Activated naive CD4-positive, alpha-beta T cell (primary cell): ENCODE data around the gene PNLDC1.
"Not testable (repeated sequence)": the region's sequence is repeated elsewhere in the genome, so short reads cannot be mapped to it uniquely, and the experiment has no call there.

Experiments used
- DNase-seq, 4 experiments: peaks; one replicate each; lab custom pipeline; 2025; lab: John Stamatoyannopoulos, UW

Gene PNLDC1

GRCh38 chr6:159821122-159821521 lies 21.0 kb downstream of the PNLDC1 start:
- no peak for DNase-seq

- DNase-seq = no peak
These were observed 21.6 kb downstream of the PNLDC1 start for GRCh38 chr6:159821726-159822125.

DNA sequence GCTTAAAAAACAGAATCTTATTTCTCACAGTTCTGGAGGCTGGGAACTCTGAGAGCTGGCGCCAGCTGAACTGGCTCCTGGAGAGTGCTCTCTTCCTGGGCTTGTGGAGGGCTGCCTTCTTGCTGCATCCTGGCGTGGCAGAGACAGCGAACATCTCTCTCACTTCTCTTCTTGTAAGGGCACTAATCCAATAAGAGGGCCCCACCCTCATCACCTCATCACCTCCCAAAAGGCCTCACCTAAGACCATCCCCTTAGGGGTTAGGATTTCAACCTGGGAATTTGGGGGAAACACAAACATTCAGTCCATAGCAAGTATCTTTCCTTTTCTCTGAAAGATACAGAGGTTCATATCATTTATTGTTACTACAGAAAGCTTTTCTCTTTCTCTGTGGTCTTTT lies 23.9 kb downstream of the PNLDC1 start:
- DNase-seq = no peak

DNA sequence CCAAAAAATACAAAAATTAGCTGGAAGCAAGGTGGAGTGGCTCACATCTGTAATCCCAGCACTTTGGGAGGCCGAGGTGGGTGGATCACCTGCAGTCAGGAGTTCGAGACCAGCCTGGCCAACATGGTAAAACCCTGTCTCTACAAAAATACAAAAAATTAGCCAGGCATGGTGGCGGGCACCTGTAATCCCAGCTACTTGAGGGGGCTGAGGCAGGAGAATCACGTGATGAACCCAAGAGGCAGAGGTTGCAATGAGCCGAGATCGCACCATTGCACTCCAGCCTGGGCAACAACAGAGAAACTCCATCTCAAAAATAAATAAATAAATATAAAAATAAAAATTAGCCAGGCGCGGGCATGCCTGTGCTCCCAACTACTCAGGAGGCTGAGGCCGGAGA lies 24.6 kb downstream of the PNLDC1 start:
- not testable (repeated sequence) for DNase-seq

DNA sequence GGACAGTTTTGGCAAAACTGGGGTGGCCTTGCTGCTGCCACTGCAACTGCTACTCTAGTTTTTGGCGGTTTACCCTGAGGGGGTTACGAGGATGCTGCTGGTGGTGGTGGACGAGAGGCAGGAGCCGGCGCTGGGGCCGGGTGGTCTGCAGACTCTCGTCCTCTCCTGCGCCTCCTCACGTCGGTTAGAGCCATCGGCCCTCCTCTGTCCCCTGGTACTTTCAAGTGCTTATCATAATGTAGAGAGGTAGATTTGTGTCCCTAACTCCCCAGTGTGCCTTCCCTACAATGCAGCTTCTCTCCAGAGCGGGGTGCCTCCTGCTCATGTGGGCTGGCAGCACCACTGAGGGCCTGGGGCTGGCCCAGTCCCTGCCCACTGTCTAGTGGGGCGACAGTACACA lies 25.9 kb downstream of the PNLDC1 start:
- no peak for DNase-seq

DNA sequence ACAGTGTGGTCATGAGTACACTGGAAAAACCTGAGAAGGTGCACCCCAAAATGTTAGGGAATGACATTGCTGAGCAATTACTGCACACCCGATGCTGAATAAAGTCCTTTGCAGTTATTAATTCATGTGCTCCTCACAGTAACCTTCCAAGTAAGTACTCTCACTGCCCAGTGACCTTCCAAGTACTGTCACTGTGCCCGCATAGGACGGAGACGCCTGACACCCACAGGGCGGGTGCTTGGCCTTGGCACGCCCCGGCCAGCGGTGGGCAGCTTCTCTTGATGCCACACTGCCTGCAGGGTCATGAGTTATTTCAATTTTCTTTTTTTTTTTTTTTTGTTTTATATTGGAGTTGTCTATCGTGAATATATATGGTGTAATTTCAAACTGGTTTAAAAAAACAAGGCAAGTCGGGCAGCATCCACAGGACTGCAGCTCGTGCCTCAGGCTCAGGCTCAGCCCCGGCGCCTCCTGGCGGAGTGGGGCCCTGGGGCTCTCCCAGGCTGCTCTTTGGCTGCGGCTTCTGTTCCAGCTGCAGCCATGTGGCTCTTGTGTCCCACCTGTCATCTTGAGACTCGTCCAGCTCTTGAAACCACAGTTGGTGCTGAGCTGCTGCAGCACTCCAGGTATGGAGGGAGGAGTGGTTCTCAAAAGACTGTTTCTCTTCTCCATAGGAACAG lies 27.0 kb downstream of the PNLDC1 start:
- no peak for DNase-seq

DNA sequence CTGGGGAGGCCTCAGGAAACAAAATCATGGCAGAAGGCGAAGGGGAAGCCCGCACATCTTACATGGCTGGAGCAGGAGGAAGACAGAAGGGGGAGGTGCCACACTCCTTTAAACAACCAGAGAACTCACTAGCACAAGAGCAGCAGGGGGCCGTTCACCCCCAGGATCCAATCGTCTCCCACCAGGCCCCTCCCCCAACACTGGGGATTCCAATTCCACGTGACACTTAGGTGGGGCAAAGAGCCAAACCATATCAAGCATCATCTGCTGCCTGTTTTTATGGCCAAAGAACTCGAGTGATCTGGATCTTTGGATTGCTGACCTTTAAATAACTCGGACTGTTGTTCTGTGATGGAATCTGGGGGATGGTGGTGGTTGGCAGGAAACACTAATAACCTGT lies 28.0 kb downstream of the PNLDC1 start:
- no peak for DNase-seq

GRCh38 chr6:159829526-159829925 lies 29.4 kb downstream of the PNLDC1 start:
- no peak for DNase-seq

DNA sequence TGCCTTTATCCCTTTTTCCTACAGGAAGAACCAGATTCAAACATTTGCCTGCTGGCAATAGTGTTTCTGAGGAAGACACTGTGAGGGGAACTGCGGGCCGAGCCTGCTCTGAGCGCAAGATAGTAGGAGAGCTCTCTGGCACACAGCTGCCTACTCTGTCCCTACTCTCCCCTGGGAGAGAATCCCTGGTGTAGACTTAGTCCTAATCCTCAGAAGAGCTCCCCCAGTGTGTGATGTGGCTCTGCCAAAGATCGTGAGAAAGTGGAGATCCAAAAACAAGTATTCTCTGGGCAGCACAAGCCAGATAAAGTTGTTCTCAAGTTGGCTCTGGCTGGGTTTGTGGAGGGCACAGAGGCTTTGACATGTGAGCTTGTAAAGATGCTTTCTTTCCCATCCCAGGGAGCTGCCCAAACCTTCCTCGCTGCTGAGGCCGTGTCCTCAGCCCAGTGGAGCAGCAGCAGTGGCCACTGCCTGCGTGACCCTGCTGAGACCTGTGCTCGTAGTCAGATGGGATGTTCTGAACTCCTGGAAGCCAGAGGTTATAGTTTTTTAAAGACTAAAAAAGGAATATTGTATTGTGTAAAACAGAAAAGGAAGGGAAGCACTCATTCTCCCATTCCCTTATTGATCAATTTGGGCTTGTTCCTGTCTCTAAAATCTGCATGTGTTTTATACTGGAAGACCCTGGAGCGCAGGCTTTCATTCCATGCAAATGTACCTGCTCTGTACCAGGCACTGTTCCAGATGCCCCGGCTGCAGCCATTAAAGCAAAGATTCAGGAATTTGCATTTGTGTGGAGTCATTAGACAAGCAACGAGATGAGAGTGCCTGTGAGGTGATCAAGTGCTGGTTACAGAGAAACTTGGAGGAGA lies 30.7 kb downstream of the PNLDC1 start:
- DNase-seq = no peak

- no peak for DNase-seq
These were observed 31.2 kb downstream of the PNLDC1 start for GRCh38 chr6:159831373-159831679.

DNA sequence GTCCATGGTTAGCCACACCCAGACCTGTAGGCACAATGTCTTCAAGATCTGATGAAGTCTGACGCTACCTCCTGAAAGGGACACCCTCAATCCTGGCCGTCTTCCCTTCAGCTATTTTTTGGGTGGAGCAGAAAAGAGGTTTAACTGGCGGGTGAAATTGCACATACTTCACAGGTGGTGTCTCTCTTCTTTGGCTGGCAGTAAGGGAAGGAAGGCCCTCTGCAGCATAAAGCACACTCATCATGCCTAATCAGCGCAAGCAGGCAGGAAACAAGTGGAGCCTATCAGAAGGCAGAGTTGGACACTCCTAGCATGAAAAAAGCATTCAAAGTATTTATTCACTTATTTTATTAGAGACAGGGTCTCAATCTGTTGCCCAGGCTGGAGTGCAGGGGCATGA lies 32.9 kb downstream of the PNLDC1 start:
- no peak for DNase-seq

GRCh38 chr6:159833556-159833955 lies 33.5 kb downstream of the PNLDC1 start:
- no peak for DNase-seq

- DNase-seq = peak in 1 of 4 experiments; percentile 8
These were observed 34.0 kb downstream of the PNLDC1 start for GRCh38 chr6:159833997-159834603.

DNA sequence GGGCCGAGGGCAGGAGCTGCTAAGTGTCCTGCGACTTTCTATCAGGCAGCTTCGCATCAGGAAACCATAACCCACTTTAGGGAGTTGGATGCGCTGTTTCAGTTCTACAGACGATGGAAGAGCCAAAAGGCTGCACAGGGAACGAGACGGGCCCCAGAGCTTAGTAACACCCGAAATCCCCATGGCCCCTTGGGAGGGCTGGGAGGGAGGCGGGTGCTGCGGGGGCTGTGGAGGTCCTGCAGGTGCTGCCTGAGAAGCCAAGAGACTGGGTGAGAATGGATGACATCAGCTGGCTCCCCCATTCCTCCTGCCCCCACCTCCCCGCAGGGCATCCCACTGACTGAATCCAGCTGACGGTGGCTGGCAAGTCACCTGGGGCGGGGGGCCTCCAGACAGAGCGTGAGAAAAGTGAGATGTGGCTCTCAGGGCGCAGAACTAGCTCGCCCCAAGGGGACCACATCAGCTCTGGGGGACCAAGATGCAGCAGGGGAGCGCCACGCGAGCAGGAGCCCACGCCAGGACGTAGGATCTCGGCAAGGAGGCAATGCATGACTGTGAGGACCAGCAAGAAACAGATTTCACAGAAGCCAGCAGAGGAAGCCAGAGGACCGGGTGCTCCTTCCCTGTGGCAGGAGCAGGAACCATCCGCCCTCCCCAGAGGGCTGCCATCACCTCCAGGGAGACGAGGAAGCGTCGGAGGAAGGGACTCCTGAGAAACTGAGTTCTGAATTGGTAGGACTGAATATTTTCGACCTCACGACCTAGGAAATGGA lies 36.8 kb downstream of the PNLDC1 start:
- DNase-seq = no peak

GRCh38 chr6:159837511-159837910 lies 37.4 kb downstream of the PNLDC1 start:
- DNase-seq = no peak

GRCh38 chr6:159838020-159838744 lies 38.1 kb downstream of the PNLDC1 start:
- DNase-seq = no peak

GRCh38 chr6:159842035-159842434 lies 42.0 kb downstream of the PNLDC1 start:
- DNase-seq = no peak

DNA sequence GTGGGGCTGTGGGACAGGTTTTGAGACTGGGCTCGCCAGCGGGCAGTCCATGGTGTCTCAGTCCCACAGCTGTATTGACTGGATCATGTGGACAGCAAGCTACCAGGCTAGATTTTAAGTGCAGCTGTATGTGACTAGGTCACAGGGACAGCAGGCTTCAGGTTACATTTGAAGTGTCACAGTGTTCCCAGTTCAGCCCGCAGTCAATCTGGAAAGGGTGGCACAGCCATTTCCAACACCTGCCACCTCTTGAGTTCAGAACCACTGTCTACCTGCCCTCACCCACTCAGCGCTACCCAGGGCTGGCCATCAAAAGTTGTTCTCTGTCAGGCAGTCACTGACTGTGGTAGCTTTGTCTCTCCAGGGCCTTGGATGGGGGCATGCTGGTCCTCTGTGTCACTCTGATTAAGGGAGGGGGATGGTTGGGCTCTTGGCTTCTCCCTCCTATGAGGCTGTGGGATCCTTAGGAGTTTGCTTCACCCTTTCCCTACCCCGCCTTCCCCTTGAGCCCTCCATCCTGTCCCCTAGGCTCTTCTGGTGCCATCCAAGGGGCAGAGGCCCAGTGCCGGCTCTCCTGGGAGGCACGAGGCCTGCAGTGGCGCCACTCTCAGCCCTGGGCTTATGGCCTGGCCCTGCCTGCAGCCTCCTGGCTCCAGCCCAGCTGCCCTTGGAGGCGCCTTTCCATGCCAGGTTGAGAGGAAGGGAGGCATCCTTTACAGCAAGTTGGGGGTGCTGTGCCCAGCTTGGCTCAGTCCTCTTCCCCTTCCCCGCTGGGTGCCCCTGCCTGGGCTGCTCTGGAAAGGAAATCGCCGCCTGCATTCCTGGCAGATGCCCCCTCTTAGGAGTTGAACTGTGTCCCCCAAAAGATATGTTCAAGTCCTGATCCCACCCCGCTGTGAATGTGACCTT lies 44.9 kb downstream of the PNLDC1 start:
- DNase-seq = no peak

GRCh38 chr6:159848552-159848951 lies 48.5 kb downstream of the PNLDC1 start:
- DNase-seq = not testable (repeated sequence)

DNA sequence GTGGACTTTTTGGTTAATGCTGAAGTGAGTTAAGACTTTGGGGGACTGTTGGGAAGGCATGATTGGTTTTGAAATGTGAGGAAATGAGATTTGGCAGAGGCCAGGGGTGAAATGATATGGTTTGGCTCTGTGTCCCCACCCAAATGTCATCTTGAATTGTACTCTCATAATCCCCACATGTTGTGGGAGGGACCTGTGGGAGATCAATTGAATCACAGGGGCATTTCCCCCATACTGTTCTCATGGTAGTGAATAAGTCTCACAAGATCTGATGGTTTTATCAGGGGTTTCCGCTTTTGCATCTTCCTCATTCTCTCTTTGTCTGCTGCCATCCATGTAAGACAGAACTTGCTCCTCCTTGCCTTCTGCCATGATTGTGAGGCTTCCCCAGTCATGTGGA lies 49.8 kb downstream of the PNLDC1 start:
- not testable (repeated sequence) for DNase-seq

DNA sequence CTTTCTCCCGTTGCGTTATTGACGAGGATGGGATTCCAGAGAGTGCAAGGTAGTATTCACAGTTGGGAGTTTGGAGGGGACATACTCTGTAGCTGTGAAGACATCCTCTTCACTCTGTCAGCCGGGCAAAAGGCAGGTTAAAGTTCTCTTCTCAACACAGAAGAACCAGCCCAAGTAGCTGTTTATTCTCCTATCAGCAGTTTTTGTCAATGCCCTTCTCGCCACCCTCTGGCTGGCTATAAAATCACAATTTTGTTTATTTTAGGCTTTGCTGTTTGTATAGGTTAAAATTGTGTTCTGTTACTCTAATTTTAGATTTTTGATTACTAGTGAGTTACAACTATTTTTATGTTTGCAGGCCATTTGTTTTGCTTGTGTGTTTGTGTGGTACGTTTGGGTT lies 52.8 kb downstream of the PNLDC1 start:
- DNase-seq = no peak
